WTC11 (cell line): ENCODE data around the gene TBCCD1. TPM values are rescaled to one million over a fixed set of nuclear protein-coding genes. Genes with fewer than 3 reads are reported as not detected.

Experiments
- ATAC-seq: fragments of 200-7000 bp; cut with Tn5 transposase; 2 replicates; pipeline ENCODE4 v1.10.0; 2021; ENCODE audit warnings: mild to moderate bottlenecking, moderate library complexity
- CTCF ChIA-PET: fragments of 300-600 bp; sonication (Branson Sonifier 250); formaldehyde crosslinking; loops from one replicate; lab custom pipeline; 2021; ENCODE audit warnings: antibody characterized with exemption; lab: Charles Lee
- POLR2A ChIA-PET: fragments of 350-600 bp; sonication (Branson Sonifier 250); formaldehyde crosslinking; loops from one replicate; lab custom pipeline; 2021; ENCODE audit warnings: antibody characterized with exemption; lab: Charles Lee
- DNase-seq: peaks from one replicate; pipeline ENCODE4 v3.0.0; 2021; ENCODE audit warnings: low spot score
- H3K27ac Mint-ChIP-seq: 2 replicates; pipeline ENCODE4 v1.8.0; 2021; ENCODE audit warnings: mixed read lengths
- H3K27me3 Mint-ChIP-seq: 2 replicates; pipeline ENCODE4 v1.8.0; 2021; ENCODE audit warnings: low read depth, mild to moderate bottlenecking, moderate library complexity, mixed read lengths
- H3K36me3 Mint-ChIP-seq: 2 replicates; pipeline ENCODE4 v1.8.0; 2021; ENCODE audit warnings: mixed read lengths
- H3K4me1 Mint-ChIP-seq: 2 replicates; pipeline ENCODE4 v1.8.0; 2022; ENCODE audit warnings: mixed read lengths
- H3K4me3 Mint-ChIP-seq: 2 replicates; pipeline ENCODE4 v1.8.0; 2021; ENCODE audit warnings: mild to moderate bottlenecking, moderate library complexity, mixed read lengths
- H3K9me3 Mint-ChIP-seq: 2 replicates; pipeline ENCODE4 v1.8.0; 2021; ENCODE audit warnings: mixed read lengths
- ATF6 ChIP-seq: sonication (generic); formaldehyde crosslinking; IDR thresholded peaks from 2 replicates; pipeline ENCODE4 v1.8.1; 2023; ENCODE audit warnings: mild to moderate bottlenecking, missing genetic modification reagents
- E2F1 ChIP-seq: sonication (generic); formaldehyde crosslinking; IDR thresholded peaks from 2 replicates; pipeline ENCODE4 v1.8.0; 2022; ENCODE audit warnings: mild to moderate bottlenecking, missing genetic modification reagents
- ESRRA ChIP-seq: sonication (generic); formaldehyde crosslinking; IDR thresholded peaks from 2 replicates; pipeline ENCODE4 v1.8.1; 2022; ENCODE audit warnings: mild to moderate bottlenecking, missing genetic modification reagents, borderline replicate concordance
- GABPB1 ChIP-seq: sonication (generic); formaldehyde crosslinking; IDR thresholded peaks from 2 replicates; pipeline ENCODE4 v1.8.1; 2023; ENCODE audit warnings: mild to moderate bottlenecking, missing genetic modification reagents
- HMGA2 ChIP-seq: fragments of 250-450 bp; sonication (Bioruptor Pico); IDR thresholded peaks from 2 replicates; pipeline ENCODE4 v1.4.0; 2021; ENCODE audit warnings: mild to moderate bottlenecking, moderate library complexity
- MYBL2 ChIP-seq: sonication (generic); formaldehyde crosslinking; IDR thresholded peaks from 2 replicates; pipeline ENCODE4 v1.8.1; 2023; ENCODE audit warnings: mild to moderate bottlenecking, moderate library complexity, missing genetic modification reagents
- NR1H2 ChIP-seq: sonication (generic); formaldehyde crosslinking; IDR thresholded peaks from 2 replicates; pipeline ENCODE4 v1.9.0; 2021; ENCODE audit warnings: mild to moderate bottlenecking, moderate library complexity, missing genetic modification reagents
- TEAD4 ChIP-seq: sonication (generic); formaldehyde crosslinking; IDR thresholded peaks from 2 replicates; pipeline ENCODE4 v1.8.0; 2022; ENCODE audit warnings: mild to moderate bottlenecking, missing genetic modification reagents
- USF2 ChIP-seq: sonication (generic); formaldehyde crosslinking; IDR thresholded peaks from 2 replicates; pipeline ENCODE4 v1.8.1; 2023; ENCODE audit warnings: mild to moderate bottlenecking, missing genetic modification reagents, moderate library complexity
- ZBTB43 ChIP-seq: sonication (generic); formaldehyde crosslinking; IDR thresholded peaks from 2 replicates; pipeline ENCODE4 v1.8.1; 2023; ENCODE audit warnings: mild to moderate bottlenecking, missing genetic modification reagents
- ZNF138 ChIP-seq: sonication (generic); formaldehyde crosslinking; conservative IDR thresholded peaks from 2 replicates; pipeline ENCODE4 v1.8.1; 2022; ENCODE audit warnings: mild to moderate bottlenecking, moderate library complexity, missing genetic modification reagents
- ZNF416 ChIP-seq: fragments of 250-450 bp; sonication (Bioruptor Pico); IDR thresholded peaks from 2 replicates; pipeline ENCODE4 v1.9.0; 2021; ENCODE audit warnings: mild to moderate bottlenecking, inconsistent platforms
- ZNF532 ChIP-seq: fragments of 250-450 bp; sonication (Bioruptor Pico); IDR thresholded peaks from 2 replicates; pipeline ENCODE4 v1.9.0; 2021; ENCODE audit warnings: mild to moderate bottlenecking, borderline replicate concordance
- total RNA-seq: library from RNA; stranded (reverse); gene quantifications from 3 replicates; pipeline ENCODE4 v1.2.3, GENCODE V29; 2021
- TF ChIP-seq, protein P1 (sequence below): sonication (generic); formaldehyde crosslinking; IDR thresholded peaks from 2 replicates; pipeline ENCODE4 v1.8.1; 2022; ENCODE audit warnings: low read depth, missing genetic modification reagents, borderline replicate concordance
- TF ChIP-seq, protein P2 (sequence below): fragments of 250-450 bp; sonication (Bioruptor Pico); IDR thresholded peaks from 2 replicates; pipeline ENCODE4 v1.8.0; 2021; ENCODE audit warnings: mild to moderate bottlenecking
- TF ChIP-seq, protein P3 (sequence below): sonication (generic); formaldehyde crosslinking; IDR thresholded peaks from 2 replicates; pipeline ENCODE4 v1.8.1; 2022; ENCODE audit warnings: missing genetic modification reagents, borderline replicate concordance

The TBCCD1 gene
- total RNA-seq, 1 experiment from 2014 or later = 10.6 TPM

GRCh38 chr3:186599142-186599784 lies 32.1 kb upstream of the TBCCD1 start:
- peaks cover 6% of the 10 kb centered on the region for H3K4me1 Mint-ChIP-seq
- H3K27ac Mint-ChIP-seq = no peak overlapping the region
- peak; percentile 98 for TF ChIP-seq GABPB1 (CRISPR knock-in tag)
- no peak for TF ChIP-seq ATF6 (CRISPR knock-in tag)
- TF ChIP-seq, protein P1, sequence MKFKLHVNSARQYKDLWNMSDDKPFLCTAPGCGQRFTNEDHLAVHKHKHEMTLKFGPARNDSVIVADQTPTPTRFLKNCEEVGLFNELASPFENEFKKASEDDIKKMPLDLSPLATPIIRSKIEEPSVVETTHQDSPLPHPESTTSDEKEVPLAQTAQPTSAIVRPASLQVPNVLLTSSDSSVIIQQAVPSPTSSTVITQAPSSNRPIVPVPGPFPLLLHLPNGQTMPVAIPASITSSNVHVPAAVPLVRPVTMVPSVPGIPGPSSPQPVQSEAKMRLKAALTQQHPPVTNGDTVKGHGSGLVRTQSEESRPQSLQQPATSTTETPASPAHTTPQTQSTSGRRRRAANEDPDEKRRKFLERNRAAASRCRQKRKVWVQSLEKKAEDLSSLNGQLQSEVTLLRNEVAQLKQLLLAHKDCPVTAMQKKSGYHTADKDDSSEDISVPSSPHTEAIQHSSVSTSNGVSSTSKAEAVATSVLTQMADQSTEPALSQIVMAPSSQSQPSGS (CRISPR knock-in tag) = no peak
- no peak for TF ChIP-seq HMGA2 (CRISPR knock-in tag)
- TF ChIP-seq ESRRA = no peak
- no peak for TF ChIP-seq NR1H2 (CRISPR knock-in tag)
- TF ChIP-seq, protein P2, sequence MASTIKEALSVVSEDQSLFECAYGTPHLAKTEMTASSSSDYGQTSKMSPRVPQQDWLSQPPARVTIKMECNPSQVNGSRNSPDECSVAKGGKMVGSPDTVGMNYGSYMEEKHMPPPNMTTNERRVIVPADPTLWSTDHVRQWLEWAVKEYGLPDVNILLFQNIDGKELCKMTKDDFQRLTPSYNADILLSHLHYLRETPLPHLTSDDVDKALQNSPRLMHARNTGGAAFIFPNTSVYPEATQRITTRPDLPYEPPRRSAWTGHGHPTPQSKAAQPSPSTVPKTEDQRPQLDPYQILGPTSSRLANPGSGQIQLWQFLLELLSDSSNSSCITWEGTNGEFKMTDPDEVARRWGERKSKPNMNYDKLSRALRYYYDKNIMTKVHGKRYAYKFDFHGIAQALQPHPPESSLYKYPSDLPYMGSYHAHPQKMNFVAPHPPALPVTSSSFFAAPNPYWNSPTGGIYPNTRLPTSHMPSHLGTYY (CRISPR knock-in tag) = no peak
- TF ChIP-seq ZBTB43 (CRISPR knock-in tag) = no peak
- TF ChIP-seq E2F1 = no peak
- ChIA-PET CTCF (interaction anchor here (2.5 to 10.5 kb wide), 2 partner anchors 15 to 18 kb away, joined by 10 to 87 read pairs; partner anchors contain the start of gene AHSG), POLR2A (no interaction called here)
- no peak for DNase-seq
- H3K9me3 Mint-ChIP-seq = no peaks in the 10 kb centered on the region
- peaks cover 6% of the 10 kb centered on the region; the same call in 1 of the 2 replicates for H3K27me3 Mint-ChIP-seq
- H3K4me3 Mint-ChIP-seq = no peak overlapping the region
- H3K36me3 Mint-ChIP-seq = no peaks in the 10 kb centered on the region
- ATAC-seq = no peak

- no peaks in the 10 kb centered on the region for H3K9me3 Mint-ChIP-seq
- H3K4me3 Mint-ChIP-seq = no peak overlapping the region
- H3K27ac Mint-ChIP-seq = no peak overlapping the region
- POLR2A ChIA-PET = no interaction called here
- DNase-seq (no peak), ATAC-seq (no peak)
- CTCF ChIA-PET = interaction anchor here (10.5 kb wide), 1 partner anchor 15 kb away, joined by 87 read pairs; the partner anchor contains the start of gene AHSG
- peaks cover 6% of the 10 kb centered on the region for H3K4me1 Mint-ChIP-seq
- TF ChIP-seq, protein P3, sequence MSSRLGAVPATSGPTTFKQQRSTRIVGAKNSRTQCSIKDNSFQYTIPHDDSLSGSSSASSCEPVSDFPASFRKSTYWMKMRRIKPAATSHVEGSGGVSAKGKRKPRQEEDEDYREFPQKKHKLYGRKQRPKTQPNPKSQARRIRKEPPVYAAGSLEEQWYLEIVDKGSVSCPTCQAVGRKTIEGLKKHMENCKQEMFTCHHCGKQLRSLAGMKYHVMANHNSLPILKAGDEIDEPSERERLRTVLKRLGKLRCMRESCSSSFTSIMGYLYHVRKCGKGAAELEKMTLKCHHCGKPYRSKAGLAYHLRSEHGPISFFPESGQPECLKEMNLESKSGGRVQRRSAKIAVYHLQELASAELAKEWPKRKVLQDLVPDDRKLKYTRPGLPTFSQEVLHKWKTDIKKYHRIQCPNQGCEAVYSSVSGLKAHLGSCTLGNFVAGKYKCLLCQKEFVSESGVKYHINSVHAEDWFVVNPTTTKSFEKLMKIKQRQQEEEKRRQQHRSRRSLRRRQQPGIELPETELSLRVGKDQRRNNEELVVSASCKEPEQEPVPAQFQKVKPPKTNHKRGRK (CRISPR knock-in tag) = no peak
- no peak for TF ChIP-seq USF2
- no peak for TF ChIP-seq TEAD4
- TF ChIP-seq ZNF416 (CRISPR knock-in tag) = no peak
- TF ChIP-seq MYBL2 (CRISPR knock-in tag) = no peak
- TF ChIP-seq ZNF532 (CRISPR knock-in tag) = no peak
- no peak for TF ChIP-seq ZNF138 (CRISPR knock-in tag)
- no peak for TF ChIP-seq NR1H2 (CRISPR knock-in tag)
- no peaks in the 10 kb centered on the region for H3K36me3 Mint-ChIP-seq
- peaks cover 6% of the 10 kb centered on the region; the same call in 1 of the 2 replicates for H3K27me3 Mint-ChIP-seq
Measured at GRCh38 chr3:186598794-186599141, 31.6 kb upstream of the TBCCD1 start.
